Activated CD4-positive, alpha-beta T cell treated with anti-CD3 and anti-CD28 coated beads for 24 hours (primary cell): ENCODE measurements around the gene JAKMIP2.

Source experiments
- DNase-seq, 2 donors: peaks; one replicate each; pipeline ENCODE4 v3.0.0-alpha.2; 2020; ENCODE audit warnings: low read depth in 2 of 2

The JAKMIP2 gene

DNA sequence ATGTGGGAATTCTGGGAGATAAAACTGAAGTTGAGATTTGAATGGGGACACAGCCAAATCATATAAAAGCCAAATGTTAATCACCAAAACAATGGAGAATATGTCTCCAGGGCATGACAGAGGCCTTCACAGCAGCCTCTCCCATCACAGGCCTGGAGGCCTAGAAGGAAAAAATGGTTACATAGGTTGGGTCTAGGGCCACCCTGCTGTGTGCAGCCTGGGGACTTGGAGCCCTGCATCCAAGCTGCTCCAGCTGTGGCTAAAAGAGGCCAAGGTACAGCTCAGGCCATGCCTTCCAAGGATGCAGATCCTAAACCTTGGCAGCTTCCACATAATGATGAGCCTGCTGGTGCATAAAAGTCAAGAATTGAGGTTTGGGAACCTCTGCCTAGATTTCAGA is 85.1 kb downstream of the JAKMIP2 start:
- no peak for DNase-seq

DNA sequence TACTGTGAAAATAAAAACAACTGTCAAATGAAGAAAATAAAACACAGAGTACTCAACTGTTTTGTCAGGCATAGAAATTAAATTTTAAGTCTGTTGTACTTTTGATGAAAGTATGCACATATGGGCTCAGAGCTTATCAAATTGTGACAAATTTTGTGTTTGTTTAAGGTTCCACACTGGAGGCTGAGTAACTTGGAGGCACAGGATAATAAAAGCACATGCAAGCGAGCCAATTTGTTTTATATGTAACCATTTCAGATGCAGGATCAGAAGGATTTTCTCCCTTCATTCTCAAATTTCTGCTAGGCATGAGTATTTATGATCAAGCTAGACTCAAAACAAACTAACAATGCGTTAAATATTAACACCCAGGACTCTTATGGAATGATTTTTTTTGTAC is 87.8 kb downstream of the JAKMIP2 start:
- DNase-seq: no peak

DNA sequence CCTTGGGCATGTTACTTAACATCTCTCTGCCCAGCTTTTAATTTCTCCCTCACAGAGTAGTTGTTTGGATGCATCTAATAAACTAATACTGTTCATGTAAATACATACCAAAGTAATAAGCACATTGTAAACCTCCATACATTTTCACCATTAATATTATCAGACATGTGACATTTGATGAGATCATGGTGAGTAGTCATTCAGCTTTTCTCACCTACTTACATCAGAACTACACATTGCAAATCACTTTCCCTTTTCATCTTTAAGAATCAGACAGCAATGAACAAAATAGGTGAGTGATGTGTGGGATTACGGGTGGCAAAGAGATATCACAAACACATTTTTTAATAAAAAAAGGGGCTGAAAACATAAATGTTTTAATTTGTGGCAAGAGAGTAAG is 89.3 kb downstream of the JAKMIP2 start:
- no peak for DNase-seq

DNA sequence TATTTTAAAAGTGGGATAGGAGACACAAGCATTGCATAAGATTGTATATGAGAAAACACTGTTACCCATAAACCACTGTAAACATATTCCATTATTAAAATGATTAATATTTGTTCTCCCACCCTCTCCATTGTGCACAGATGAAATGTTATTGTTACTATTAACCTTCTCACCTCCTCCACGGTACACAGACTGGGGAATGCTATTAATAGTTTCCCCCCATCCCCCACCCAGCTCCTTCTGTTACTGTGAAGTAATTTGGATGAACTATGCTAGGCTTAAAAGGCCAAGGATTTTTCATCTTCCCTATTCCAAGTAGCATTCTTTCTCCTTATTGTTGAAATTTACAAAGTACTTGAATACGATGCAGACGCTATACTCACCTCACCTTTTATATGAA is 91.4 kb downstream of the JAKMIP2 start:
- no peak for DNase-seq

DNA sequence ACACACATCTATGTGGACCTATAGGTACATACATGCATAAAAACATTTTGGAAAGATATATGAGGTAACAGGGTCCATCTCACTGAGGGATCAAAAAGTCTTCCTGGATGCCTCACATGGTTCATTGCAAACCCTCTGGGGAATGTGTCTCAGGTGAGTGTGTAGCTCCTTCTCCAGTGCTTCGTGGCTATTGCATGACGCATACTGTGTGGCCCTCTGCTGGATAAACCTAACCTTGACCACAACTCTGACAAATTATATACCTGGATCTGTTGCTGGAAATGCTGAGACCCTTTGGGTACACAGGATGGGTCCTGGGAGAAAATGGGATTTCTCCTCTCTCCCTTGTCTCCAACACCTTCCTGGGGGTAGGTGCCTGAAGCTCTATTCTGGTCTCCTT is 91.9 kb downstream of the JAKMIP2 start:
- no peak for DNase-seq

DNA sequence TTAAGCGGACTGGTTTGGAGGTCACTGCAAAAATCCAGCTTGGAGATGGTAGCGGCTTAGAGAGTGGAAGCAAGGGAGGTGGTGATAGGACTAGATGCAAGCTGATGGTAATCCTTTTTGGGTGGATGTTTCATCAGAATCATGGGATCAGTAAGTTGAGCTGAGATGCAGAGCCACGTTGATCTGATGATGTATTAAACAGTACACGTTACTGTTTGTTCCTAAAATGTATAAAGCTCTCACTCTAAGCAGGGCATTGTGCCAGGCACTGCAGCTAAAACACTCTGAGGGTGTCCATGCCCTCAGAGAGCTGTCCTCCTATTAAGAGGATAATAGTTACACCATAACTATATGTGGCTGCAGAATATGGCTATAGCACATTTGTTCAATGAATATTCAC is 93.1 kb downstream of the JAKMIP2 start:
- DNase-seq: no peak

DNA sequence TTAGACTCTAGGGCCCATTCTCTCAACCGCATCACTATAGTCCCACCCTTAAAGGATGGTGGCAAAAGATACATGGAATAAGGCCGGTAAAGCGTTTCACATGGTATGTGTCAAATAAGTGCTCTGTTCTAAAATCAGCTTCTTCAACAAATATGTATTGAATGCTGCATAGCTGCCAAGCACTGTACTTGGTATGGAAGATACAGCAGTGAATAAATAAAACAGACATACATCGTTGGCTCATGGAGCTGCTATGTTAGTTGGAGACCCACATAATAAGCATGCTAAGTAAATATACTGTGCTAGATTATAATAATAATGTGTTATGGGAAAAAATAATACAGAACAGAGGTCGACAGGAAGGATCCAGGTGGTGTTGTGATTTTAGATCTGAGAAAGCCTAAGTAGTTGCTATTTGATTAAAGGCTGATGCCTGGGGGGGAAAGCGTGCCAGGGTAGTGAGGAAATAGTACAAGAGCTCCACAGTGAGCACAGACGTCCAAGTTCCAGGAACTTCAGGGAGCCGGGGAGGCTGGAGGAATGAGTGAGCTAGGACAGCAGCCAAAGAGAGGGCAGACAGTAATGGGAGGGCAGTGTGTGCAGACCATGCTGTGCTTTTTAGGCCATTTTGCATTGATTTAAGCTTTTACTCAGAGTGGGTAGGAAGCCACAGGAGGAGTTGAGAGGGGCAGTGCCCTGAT is 93.7 kb downstream of the JAKMIP2 start:
- DNase-seq: no peak

DNA sequence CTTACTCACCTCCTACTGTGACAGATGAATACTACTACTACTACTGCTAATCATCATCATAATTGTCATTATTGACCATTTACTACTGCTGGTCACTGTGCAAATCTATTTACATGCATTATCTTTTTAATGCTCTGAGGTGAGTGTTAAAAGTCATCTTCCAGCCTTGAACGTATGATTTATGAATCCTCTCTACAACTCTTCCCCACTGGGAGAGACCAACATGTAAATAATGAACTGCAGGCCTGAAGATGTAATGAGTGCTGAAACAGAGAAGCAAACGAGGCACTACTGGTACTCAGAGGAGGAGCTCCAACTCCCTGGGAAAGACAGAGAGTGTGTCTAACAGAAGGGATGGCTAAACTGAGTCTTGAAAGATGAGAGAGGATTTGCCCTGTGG is 95.4 kb downstream of the JAKMIP2 start:
- DNase-seq: no peak

DNA sequence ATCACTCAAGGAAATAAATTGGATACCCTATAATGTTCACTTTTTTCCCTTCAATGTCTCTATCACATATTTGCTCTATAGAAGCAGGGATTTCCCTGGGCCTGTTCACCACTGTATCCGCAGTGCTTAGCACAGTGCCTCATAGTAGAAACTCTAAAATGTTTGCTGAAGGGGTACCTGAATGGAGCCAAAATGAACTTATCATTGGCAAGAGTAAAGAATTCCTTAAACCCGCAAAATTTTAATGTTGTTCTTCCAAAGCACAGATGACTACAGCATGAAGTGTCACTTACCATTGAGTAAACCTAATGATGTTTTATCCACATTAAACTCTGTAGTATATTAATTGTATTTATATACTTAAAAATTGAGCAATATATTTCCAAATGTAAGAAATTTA is 96.1 kb downstream of the JAKMIP2 start:
- no peak for DNase-seq

DNA sequence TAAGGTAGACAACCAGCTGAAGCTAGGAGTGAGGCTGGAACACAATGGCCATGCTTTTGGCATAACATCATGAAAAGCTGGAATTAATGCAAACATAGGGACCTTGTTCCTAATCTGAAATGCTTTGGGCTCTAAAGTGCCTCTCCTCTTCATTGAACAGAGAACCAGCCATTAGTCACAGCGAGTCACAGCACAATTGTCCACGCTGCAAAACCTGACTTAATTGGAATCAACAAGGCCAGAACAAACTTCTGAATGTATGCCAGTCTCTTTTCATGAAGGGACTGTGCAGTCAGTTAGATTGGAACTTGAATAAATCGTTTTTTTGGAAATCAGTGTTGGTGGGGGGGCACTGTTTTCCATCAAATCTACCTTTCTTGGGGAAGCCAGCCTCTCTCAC is 96.5 kb downstream of the JAKMIP2 start:
- no peak for DNase-seq

DNA sequence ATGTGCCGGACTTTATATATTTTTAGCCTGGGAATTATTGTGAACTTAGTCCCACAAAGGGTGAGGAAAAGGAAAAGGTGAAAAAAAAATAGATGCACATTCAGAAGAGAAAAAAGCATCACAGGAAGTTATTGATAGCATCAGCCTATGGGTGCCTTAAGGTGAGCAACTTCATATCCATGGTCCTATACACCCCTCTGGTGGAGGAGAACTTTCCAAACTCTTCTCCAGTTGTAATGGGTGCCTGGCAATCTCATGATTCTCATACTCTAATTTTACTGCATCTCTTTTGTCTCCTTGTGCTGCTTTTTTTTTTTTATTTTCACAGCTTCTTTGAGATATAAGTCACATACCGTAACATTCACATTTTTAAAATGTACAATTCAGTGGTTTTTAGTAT is 107.4 kb downstream of the JAKMIP2 start:
- no peak for DNase-seq

DNA sequence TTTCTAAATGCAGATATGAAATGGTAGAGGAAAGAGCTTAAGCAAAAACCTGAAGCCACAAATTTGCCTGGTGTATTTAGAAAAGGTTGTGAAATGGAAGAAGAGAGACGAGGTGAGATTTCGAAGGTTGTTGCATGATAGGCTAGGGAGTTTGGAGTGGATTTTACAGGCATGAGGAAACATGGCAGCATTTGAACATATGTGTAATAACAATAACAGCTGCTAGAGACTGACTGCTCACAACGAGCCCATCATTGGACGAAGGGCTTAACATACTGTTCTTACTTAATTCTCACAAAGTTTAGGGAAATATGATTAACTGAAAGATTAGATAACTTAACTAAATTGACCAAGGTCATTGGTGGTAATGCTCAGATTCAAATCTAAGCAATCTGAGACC is 108.1 kb downstream of the JAKMIP2 start:
- no peak for DNase-seq

DNA sequence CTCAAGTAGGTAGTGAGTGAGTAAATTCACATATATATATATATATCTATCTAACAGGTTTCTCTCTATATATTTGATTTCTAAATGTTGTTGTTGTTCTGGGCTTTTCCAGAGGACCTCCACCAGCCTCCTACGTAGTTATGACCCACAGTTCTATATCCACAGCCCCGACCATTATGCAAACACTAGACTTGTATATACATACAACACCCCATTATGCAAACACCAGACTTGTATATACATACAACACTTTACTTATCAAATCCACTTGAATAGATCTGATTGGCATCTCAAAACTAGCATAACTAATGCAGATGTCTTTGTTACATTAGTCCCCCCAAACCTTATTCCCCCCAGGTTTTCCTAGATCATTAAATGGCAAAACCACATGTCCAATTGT is 108.7 kb downstream of the JAKMIP2 start:
- no peak for DNase-seq

DNA sequence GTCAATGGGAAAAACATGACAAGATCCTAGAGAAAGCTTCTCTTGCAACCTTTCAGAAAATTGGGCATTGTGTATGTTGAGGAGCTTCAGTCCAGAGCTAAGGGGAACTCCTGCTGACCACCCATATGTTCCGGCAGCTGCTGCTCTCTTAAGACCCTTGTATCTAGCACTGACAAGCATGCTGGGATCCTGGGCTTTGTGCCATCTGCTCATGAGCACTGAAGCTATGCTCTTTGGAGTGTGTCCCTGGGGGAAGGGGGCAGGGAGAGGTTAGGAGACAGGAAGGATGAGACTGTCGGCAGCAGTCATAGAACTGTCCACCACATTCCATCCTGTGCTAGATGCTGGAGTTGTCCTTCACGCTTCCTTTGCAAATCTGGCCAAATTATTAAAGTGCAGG is 109.3 kb downstream of the JAKMIP2 start:
- DNase-seq: no peak

DNA sequence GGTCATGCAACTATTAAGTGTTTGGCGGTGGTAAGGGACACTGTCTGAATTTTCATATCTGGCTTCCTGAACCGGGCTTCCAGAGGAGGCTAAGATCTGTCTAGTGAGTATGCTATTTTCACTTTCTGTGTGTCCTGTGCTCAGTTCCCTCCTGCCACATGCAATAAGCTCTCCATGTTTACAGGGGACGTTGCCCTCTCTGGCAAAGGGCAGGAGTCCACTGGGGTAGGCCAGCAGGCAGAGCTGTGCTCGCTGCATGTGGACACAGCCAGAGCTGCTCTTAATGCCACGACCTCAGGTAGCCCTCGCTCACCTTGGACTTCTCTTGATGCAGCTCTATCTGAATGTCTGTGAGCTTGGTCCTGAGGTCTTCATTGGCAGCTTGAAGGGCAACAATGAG is 111.2 kb downstream of the JAKMIP2 start:
- DNase-seq: no peak

DNA sequence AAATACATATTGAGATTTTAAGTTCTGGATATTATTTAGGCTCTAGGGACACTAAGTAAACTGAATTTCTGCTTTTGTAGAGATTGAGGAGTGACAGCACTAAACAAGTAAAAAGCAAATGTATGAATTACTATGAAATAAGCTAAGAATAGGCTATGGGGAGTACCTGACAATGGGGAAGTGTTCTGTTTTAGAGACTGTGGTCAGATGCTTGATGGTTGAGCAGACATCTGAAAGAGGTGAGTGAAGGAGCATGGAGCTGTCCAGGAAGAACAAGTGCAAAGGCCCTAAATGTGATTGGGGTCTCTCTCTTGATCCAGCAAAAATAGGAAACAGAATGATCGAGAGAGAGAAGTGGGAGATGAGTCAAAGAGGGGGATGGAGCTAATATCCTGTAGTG is 111.7 kb downstream of the JAKMIP2 start:
- DNase-seq: no peak

DNA sequence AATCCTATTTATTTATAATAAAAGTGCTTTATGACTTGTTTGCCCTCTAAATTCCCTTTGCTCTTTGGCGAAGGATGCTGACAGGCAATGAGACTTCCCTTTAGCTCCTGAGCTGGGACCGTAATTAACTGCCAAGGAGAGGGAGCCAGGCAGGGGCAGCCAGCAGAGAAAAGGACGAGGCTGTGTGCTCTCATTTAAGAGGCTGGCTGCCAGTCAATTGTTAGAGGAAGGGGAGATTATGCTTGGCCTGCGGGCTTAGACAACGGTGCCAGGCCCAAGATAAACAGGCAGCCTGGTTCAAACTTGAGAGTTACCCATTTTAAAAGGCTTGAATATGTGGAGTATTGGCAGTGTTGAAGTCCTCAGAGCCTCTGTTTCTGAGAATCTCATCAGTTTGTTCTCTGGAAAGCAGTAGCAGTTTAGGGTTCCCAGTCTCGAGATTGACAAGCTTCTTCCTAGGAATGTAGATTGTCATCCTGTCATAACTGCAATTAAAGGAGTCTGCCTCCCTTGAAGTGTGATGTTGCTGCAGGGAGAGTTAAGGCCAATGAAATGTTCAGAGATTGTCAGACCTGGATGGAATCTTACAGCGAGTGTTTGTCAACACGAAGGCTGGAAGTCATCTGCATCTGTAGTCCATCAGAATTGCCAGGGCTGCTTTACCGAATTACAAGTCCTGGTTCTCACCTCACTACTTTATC is 113.2 kb downstream of the JAKMIP2 start:
- no peak for DNase-seq

DNA sequence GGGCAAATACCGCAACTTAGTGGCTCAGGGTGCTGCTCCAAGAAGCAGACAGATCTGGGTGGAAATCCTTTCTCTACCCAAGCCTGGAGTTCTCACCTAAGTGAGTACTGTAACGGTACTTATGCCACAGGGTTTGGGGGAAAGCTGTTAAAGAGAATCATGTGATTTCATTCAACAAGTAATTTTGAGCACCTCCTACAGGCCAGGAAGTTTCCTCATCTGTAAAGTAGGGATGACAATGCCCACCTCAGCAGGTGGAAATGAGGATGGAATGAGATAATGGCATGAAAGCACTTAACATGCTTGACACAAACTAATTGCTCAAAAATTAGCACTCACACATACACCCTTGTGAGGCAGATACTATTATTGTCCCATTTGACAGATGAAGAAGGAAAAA is 114.1 kb downstream of the JAKMIP2 start:
- DNase-seq: no peak

DNA sequence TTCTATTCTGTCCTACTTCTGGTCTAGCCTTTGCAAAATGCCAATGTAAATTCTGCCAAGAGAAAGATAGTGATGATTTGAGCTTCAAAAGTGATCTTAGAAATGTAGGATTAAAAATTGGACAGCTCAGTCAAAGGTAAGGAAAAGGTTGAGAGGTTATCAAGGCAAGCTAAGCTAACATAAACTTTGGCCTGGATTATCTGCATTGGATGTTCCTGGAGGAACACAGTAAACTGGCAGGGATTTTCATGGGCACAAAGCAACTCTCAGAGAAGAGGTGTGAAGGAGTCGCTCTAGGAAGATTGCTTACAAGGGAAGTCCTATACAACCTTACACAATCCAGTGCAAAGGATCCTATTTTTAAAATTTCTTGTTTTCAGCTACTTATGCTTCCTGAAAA is 115.2 kb downstream of the JAKMIP2 start:
- DNase-seq: no peak

DNA sequence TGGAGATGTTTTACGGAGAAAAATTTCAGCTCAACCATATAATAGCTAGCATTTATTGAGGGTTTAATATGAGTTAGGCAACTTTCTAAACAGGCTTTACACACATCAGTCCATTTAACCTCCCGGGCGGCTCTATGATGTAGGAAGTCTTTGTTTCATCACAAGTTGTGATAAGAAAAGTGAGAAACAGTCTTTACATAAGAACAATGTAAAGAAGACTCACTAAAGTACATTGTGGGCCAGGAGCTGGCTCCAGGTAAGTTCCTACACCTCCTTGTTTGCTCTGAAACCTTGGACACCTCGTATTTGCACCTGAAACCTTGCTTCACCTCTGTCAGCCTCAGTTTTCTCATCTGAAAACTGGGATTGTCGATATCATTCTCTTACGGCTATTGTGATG is 116.1 kb downstream of the JAKMIP2 start:
- DNase-seq: no peak

DNA sequence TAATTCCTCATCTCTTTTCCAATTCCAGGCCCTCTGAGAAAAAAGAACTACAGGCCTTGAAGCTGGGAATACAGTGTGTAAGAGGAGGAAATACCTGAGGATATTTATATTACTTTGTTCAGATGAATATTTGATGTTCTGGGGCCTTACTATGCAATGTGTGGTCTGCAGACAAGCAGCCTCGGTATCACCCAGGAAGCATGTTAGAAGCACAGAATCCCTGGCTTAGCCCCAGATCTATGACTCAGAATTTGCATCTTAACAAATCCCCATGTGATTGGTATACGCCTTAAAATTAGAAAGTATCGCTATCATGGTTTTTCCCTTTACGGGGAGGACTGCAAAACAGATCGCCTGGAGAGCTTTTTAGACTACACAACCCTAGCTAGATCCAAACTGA is 121.0 kb downstream of the JAKMIP2 start:
- no peak for DNase-seq

DNA sequence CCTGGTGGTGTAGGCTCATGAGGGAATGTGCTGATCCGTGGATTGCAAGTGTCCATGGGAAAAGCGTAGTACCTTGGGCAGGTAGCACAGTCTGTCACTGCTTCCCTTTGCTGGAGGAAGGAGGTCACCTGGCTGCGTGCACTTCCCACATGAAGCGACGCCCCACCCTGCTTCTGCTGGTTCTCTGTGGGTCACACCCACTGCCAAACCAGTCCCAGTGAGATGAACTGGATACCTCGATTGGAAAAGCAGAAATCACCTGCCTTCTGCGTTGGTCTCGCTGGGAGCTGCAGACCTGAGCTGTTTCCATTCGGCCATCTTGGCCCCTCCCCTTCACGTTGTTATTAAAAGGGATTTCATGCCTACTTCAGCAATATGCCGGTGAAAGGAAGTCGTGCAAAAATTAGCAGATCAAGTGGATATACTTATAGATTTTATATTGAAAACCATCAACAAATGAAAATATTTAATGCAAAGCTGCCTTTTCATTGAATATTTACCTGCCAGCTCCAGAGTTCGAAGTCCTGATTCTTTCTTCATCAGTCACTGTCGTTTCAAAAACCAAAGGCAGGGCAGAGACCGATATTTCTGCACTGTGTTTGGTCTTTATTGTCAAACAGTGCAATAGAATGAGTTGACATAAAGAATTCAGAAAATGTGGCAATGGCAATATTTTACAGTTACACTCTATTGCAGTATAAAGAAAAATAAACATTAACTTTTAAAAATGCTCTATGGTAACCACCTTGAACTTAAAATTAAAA is 123.2 kb downstream of the JAKMIP2 start:
- DNase-seq: no peak

DNA sequence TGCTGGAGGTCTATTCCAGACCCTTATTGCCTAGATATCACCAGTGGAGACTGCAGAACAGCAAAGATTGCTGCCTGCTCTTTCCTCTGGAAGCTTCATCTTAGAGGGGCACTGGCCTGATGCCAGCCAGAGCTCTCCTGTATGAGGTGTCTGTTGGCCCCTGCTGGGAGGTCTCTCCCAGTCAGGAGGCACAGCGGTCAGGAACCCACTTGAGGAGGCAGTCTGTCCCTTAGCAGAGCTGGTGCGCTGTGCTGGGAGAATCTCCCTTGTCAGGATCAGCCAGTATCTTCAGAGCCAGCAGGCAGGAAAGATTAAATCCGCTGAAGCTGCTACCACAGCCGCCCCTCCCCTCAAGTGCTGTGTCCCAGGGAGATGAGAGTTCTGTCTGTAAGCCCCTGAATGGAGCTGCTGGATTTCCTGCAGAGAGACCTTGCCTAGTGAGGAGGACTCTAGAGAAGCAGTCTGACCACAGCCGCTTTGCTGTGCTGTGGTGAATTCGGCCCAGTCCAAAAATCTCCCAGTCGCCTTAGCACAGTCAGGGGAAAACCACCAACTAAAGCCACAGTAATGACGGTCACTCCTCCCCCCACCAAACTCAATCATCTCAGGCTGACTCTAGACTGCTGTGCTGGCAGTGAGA is 124.1 kb downstream of the JAKMIP2 start:
- DNase-seq: no peak
